GM19438 (cell line): ENCODE measurements around the gene CHPF2.

Experiments used
- ATAC-seq: cut with Tn5 transposase; IDR thresholded peaks from one replicate; pipeline ENCODE4 v1.9.1; 2021; ENCODE audit warnings: low read depth; ENCODE audit not compliant: unreplicated experiment

The CHPF2 gene

GRCh38 chr7:151245360-151246101 lies 13.2 kb downstream of the CHPF2 start:
- ATAC-seq: no peak

DNA sequence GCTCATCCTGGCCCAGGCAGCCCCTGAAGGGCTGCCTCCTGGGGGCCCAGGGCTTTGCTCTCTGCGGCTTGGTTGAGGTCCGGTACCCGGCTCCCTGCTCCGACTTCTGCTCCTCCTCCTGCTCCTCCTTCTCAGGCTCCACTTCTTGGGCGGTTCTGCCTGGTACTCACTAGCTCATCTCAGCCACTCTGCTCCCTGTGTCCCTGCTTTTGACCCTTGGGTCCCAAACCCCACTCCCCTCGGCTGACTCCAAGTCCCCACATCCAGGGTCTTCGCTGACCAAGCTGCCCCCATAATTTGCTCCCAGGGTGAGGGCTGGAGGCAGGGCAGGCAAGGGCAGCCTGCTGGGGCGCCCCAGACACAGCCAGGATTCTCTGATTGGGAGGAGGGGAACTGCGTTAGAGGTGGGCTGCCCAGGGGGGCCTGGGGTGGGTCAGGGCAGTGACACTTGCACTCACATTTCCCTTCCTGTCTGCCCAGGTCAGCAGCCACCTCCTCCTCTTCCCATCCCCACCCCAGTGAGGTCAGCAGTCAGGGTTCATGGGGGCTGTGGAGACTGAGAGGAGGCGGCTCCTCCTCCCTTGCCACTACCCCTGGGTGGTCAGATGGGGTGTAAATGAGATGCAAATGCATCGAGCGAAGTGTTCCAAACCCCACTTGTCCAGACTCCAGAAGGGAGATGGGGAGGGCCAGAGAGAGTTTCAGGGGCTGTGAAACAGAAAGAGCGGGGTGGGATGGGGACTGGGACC lies 14.0 kb downstream of the CHPF2 start:
- no peak for ATAC-seq

DNA sequence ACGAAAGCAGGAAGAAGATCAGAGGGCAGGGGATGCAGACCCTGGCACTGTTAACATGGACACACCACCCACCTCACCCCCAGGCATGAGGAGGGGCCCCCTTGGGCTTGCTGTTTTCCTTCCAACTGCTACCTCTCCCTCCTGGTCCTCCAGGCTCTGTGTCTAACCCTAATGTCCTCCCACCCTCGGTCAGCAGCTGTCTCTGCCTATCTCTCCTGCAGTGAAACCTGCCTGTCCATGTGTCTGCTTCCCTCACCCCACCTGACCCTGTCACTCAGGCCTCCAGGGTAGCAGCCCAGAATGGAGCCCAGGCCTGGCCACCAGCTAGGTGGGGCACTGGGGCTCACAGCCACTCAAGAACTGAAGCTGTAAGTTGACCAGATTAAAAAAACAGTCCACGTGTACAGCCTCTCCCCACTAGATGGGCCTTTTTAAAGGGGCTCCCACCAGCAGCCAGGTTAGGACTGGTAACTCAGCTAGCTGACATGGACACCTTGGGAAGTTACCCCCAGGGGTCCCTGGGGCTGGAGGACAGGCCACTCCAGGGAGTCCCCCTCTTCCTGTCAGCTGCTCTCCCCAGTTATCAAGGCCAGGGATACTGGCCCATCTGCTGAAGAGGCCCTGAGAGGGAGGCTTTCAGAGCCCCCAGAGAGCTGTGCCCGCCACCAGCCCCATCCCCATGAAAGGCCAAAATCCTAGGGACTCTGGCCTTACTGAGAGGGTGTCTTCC lies 14.7 kb downstream of the CHPF2 start:
- ATAC-seq: no peak

DNA sequence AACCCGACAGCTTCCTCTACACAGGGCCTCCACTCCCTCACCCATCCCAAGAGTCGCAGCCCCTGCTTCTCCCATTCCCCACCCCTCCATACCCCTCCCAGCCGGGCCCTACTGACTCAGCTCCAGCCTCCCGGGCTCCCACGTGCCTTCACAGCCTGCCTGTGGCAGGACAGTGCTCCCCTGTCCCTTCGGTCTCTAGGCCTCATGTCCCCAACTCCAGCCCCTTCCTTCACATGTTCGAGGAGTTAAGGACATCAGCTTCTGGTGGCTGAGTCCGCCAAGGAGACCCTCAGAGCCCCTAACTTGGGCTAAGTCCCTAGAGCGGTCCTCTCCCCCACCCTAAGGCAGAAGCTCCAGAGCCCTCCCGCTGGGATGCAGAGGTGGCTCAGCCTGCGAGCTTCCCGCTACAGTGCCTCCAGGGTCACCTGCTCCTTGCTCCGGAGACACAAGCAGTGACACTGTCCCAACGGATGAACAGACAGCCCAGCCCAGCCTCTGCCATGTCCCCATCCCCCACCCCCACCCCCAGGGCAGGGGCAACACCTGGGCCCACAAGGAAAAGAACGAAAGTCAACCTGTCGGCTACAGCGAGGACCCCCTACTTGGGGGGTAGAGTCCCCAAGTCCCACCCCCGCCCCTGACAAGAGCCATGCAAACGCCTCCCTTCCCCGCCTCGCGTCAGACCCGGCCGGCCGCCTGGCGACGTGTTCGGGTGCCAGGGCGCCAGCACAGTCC lies 15.5 kb downstream of the CHPF2 start:
- no peak for ATAC-seq

GRCh38 chr7:151248346-151249033 lies 16.2 kb downstream of the CHPF2 start, which contains the start of gene SMARCD3:
SMARCD3 (minus strand) TSS chr7:151248694; CDS start chr7:151248562, 132 bp downstream.
- ATAC-seq: no peak

- ATAC-seq: no peak
These were observed 16.9 kb downstream of the CHPF2 start for GRCh38 chr7:151249034-151249731.

DNA sequence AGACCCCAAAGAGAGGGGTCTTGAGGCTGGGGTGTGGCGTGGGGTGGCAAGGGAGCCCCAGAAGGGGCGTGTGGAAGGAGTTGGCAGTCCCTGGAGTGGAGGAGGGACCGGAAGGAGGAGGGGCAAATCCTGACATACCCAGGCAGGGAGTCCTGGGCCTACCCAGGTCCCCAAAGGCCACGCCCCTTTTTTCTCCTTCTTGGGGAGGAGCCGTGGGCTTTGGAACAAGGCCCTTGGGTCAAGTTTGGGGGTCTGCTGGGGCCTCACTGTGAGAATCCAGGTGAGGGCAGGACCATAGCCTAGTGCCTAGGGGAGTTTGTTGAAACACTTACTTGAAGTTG lies 17.4 kb downstream of the CHPF2 start:
- ATAC-seq: no peak

DNA sequence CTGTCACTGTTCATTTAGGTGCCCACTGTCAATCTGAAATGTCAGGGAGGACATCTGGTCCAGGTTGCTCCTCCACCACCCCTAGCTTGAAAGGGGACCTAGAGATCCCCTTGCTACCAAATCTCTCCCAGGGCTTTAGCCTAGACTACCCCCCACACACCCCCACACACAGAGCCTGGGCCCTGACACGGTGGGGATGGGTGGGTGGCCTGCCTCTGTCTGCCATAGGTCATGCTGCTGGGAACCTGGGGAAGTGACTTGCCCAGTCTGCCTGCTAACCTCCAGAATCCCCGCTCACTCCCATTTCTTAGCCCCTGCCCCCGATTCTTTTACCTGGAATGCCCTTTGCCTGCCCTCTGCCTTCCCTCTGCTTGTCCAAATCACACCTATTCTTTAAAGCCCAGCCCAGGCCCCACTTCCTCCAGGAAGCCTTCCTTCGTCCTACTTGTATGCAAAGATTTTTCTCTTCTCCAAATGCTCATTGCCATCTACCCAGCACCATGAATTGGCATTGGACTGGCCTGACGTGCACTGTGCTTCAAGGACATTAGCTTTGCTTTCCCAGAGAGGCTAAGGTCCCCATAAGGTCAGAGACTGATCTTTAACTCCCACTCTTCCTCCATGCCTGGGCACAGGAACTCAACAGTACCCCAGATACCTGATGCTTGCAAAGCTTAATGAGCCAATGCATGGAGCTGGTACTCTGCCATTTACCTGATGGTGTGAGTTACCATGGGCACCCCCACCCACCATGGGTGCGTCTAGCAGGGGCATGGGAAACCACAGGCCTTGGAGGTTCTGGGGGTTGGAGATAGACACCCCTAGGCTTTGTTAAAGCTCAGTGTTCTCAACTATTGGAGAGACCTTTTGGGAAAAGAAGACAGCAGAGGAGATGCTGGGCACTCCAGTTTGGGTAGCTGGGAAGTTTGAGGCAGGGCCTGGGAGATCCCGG lies 18.2 kb downstream of the CHPF2 start:
- no peak for ATAC-seq

- ATAC-seq: no peak
These were observed 19.0 kb downstream of the CHPF2 start for GRCh38 chr7:151251328-151251688.

DNA sequence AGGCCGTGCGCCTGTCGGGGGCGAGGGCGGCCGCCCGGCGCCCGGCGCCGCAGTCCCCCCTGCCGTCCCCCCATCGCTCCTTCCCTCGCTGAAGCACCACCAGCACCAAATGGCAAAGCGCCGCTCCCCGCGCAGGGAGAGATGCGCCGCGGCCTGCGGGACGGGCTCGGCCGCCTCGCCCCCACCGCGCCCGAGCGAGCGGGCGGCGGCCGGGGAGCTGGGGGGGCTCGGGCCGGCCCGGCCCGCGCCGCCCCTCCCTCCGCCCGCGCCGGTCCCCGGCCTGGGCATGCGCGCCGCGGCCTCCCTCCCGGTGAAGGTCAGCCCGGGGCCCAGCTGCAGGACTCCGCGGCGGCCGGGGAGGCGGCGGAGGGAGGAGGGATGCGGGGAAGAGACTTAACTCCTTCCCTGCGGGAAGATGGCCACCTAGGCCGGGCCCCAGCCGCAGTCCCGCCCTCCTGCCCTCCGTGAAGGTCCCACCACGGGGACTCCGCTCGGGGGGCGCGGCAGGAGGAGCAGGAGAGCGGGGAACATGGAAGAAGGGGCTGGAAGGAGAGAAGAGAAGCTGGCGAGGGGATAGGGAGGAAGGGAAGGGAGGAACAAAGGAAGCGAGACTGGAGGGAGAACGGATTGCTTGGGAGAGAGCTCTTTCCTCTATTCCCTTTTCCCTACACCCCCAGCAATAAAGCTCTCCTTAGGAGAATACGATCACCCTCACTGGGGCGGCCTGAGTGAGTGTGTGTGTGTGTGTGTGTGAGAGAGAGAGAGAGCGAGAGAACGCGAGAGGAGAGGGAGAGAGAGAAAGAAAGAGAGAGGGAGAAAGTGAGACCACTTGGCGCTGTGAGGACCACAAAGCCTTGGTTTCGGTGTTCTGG lies 19.6 kb downstream of the CHPF2 start:
- ATAC-seq: no peak

DNA sequence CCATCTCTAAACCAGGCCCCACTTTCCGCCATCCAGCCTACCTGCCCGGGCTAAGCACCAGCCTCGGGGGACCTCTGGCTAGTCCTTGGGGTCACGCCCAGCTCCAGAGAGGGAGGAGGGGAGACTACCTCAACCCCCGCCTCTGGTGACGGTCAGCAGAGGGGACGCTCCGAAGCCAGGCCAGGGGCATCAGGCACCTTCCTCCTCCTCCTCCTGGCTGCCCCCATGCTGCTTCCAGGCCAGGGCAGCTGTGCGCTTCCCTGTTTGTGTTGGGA lies 20.2 kb downstream of the CHPF2 start:
- ATAC-seq: no peak

DNA sequence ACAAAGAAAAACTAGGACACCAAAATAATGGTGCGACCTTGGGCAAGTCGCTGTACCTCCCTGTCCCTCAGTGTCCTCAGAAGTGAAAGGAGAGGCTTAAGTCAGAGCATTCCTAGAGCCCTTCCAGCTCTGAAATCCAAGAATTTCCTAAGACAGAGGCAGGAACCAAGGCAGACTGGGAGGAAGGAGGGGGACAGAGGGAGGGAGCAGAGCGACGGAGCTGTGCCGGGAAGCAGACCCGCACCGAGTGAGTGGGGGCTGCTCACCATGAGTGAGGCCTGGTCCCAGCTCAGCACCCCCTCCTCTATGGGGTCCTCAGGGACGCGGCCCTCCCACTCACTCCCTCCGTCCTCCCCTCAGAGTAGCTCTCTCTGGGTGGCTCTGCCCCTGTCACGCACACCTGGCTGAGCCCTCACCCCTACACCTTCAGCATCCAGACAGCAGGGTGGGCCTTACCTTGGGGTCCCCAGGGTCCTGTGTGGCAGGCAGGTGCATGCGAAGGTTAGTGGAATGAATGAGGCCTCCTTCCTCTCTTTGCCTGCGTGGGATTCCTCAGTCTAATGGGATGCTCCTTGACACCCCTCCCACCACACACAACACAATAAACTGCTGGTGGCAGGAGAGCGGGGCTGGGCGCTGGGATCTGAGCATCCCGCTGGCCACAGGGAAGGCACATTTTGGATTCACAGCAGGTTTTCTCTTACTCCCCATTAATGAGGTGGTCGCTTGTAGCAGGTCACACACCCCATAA lies 20.9 kb downstream of the CHPF2 start:
- no peak for ATAC-seq

DNA sequence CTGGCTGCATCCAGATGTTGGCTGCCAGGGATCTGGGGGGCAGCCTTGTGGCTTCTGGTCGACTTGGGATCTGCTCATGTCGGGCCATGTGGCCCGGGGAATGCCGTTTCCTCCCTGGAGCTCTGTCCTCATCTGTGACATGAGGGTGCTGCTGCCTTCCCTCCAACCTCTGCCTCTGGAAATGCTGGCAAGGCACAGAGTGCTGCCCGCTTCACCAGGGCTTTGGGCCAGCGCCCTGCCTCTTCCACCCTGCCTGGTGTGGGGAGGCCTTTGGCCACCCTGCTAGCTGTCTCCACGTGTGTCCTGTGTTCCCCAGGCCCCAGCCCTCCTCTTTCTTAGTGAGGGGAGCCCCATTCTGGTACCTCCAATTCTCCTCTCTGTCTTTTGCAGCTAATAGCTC lies 22.0 kb downstream of the CHPF2 start:
- ATAC-seq: no peak

GRCh38 chr7:151254851-151255250 lies 22.6 kb downstream of the CHPF2 start:
- ATAC-seq: no peak

DNA sequence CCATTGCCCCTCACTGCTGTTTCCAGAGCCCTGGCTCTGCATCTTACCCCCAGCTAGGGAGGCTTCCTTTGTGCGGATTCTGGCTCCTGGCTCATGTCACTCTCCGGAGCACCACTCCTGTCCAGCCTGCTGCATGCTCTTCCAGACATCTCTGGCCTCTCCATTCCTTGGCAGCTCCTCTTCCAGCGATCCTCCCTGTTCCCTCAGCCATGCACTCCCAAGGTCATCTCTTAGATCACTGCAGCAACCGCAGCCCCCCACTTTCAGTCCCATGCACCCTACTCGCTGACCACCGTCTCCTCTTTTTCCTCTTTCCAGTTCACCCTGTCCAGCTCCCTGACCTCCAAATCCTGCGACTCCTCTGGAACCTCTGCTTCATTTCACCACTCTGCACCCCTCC lies 23.1 kb downstream of the CHPF2 start:
- no peak for ATAC-seq

GRCh38 chr7:151256410-151257045 lies 24.2 kb downstream of the CHPF2 start:
- no peak for ATAC-seq

DNA sequence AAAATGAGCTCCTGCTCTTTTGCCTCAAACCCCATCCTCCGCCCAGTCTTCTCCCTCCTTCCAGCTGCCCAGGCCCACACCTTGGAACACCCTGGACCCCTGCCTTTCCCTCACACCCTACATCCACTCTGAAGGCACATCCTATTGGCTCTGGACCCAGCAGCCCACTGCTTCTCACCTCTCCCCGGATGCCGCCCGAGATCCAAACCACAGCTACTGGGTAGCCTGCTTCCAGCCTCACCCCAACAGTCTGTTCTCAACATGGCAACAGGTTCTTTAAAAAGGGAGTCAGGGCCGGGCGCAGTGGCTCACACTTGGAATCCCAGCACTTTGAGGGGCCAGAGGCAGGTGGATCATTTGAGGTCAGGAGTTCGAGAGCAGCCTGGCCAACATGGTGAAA lies 25.7 kb downstream of the CHPF2 start:
- ATAC-seq: no peak
